HG02870 (cell line): ENCODE results near the gene SNTG2.
"Not testable (repeated sequence)": the region's sequence is repeated elsewhere in the genome, so short reads cannot be mapped to it uniquely, and the experiment has no call there.

Experiments
- ATAC-seq: cut with Tn5 transposase; IDR thresholded peaks from one replicate; pipeline ENCODE4 v1.9.1; 2021; ENCODE audit warnings: mild to moderate bottlenecking, moderate library complexity; ENCODE audit not compliant: unreplicated experiment

The SNTG2 gene

DNA sequence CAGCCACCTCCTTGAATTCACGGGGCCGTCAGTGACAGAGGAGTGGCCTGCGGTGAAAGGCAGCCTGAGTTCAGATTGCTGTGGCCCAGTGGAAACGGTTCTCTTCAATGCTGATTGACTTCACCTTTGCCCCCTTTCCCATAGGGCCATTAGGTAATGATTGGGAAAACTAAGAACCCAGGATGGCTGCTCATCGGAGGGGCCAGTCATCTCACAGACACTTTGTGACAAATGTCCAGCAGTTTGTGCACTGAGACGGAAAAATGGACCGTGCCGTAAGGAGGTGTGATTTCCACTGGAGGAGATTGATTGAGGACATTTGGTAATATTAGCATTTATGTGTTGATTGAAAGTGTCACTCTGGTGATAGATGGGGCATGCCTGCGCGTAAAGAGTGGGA is 402.9 kb downstream of the SNTG2 start:
- ATAC-seq: no peak

DNA sequence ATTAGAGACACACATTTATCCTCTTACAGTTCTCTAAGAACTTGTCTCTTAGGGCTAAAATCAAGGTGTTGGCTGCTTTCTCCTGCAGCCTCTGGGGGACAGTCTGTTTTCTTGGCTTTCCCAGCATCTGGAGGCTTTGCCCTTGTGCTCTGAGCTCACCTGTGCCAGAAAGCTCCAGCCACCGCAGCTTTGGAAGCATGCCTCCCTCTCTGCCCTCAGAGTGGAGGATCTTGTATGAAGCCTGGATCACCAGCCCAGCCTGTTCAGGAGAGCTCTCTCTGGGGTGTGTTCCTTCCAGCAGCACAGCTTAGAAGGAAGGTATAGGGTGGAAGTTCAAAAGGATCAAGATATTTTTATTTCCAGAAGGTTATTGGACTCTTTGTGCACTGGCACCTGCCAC is 409.5 kb downstream of the SNTG2 start:
- no peak for ATAC-seq

GRCh38 chr2:1360557-1361250 is 410.1 kb downstream of the SNTG2 start:
- ATAC-seq: no peak

GRCh38 chr2:1363367-1363766 is 412.7 kb downstream of the SNTG2 start:
- ATAC-seq: no peak

DNA sequence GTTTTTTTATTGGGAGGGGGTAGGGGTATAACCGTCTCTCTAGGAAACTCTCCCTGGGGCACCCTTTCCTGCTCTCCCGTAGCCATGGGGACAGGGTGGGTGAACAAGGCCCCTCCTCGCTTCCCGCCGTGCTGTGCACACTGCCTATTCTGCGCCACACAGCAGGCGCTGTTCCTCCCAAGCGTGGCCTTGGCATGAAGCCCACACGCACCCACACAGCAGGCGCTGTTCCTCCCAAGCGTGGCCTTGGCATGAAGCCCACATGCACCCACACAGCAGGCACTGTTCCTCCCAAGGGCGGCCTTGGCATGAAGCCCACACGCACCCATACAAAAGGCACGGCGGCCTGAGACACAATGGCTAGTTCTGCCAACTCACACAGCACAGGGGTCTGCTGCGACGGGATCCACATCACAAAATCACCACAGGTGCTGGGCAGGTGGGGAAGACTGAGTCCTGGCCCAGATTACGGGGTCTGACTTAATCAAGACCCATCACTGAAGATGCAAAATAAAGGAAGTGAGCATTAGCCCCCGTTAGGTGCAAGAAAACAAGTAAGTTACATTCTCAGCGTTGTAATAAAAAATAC is 416.0 kb downstream of the SNTG2 start:
- ATAC-seq: no peak

DNA sequence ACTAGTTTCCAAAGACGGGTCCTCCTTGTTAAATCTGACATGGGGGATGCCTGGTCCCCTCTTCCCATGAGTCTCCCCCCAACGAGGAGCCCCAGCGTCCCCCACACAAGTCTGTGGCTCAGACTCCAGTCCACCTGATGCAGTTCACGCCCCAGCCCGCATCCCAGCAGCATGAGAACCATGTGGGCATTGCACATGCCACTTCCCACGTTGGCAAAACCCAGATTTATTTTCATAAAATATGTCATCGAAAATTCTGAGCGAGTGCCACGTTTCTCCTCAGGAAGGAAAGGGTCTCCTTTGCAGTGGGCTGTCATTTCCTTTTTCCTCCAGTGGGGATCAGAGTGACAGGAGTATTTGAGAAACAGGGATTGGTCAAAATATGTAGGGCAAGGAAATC is 417.0 kb downstream of the SNTG2 start:
- no peak for ATAC-seq

DNA sequence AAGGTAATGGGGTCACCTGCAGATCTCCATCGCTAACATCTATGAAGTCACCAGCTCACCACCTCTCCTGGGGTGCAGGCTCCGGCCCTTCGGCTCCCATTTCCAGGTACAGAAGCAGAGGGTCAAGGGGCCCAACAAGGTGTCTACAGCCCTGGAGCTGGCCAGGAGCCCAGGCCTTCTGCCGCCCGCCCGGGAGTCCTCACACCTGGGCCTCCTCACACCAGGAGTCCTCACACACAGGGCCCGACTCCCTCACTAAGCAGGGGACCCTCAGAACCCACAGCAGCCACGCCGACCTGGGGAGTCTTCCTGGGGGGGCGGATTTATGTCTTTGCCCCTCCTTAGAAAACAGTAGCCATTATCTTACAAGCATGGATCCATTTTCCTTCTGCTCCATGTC is 419.3 kb downstream of the SNTG2 start:
- ATAC-seq: no peak

DNA sequence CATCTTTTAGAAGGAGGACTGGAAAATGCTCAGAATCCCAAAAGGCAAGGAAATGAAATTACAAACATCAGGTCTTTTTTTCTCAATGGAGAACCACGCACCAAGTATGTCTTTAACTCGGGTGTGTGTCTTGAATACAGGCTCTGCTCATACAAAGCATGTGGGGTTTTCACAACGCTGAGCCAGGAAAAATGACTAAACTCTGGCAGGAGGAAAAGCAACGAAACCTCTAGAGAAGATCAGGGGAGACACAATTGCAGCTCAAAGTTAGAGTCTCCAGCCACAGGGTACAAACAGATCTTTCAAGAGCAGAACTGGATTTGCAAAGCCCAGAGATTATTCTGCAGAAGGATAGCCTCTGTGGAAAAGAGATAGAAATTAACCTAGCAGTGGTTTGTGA is 419.8 kb downstream of the SNTG2 start:
- ATAC-seq: no peak

DNA sequence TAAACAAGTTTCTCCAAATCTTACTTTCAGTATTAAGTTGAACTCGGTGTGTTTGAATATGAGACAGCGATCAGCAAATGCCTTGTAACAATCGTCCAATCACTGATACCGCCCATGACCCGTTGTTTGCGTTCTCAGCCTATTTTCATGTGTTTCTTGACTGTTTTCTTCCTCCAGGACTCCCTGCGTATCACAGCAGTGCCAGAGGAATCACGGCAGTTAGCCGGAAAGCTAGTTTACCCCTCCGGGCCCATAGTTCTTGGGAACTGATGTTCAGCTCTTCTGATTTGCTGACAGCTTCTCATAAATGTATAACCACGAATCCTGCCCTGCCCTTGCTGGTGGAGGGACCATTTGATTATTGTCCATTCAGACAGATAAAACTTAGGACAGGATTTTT is 420.4 kb downstream of the SNTG2 start:
- ATAC-seq: no peak

DNA sequence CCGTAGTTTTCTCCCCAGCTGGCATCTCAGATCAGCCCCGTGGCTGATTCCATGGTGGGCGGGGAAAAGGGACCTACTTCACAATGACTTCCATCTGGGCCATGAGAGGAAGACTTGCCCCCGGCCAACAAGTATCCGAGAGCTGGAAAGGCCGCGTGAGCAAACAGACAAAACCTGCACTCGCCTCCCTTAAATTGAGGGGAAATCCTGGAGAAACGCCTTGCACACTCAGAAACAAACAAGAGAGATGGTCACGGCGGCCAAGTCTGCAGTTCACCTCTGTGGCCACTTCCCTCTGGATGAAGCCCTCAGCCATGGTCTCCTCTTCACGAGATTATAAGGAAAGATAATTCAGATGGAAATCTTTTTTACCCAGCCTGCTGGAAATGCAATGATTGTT is 423.2 kb downstream of the SNTG2 start:
- ATAC-seq: no peak

DNA sequence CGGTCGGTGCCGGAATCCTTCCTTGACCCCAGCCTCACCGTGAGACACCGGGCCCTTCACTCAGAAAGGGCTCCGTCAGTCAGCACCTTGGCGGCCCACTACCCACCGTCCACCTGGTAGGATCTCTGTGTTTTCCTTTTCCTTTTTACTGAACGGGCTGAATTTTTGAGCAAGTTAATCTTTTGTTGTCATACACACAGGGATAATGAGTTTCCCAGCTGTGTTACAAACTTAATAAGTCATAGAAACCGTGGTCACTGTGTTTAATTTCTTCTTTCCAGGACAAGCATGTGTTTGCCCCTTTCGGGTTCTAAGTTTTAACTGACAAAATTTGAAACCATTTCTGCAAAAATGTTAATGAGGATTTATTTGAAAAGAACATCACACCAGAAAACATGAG is 423.6 kb downstream of the SNTG2 start:
- no peak for ATAC-seq

DNA sequence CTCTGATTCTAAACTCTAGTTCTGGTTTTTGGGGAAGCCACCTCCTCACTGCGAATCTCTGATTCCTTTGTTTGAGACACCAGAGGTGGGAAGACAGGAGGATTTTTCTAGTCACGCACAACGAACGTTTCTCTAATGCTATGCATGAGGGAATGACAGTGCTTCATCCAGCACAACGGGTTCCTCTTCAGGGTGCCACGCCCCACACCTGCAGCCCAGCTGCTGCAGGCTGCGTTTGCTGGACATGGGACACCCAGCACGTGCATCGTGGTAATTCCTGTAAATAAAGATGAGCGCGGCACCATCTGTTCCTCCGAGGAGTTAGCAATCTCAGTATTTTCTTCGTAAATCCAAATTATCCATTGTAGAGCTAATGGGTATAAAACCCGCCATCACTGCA is 425.1 kb downstream of the SNTG2 start:
- no peak for ATAC-seq

DNA sequence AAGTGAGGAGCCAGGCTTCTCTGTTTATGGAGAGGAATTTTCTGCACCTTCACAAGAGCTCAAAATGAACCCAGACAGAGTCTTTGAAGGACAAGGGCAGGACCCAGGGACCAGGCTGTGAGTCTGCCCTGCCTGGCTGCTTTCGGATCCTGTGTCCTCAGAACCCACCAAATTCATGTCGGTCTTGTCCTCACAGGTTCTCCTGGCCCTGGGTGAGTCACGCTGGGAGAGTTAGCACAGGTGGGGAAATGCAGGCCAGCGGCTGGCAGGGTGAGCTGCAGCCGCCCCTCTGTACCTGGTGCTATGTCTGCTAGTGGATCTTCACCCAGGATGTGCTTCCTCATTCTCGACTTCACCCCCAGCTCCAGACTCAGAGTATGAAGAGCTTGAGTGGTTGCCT is 426.8 kb downstream of the SNTG2 start:
- no peak for ATAC-seq

GRCh38 chr2:1378456-1379150 is 428.0 kb downstream of the SNTG2 start:
- no peak for ATAC-seq

DNA sequence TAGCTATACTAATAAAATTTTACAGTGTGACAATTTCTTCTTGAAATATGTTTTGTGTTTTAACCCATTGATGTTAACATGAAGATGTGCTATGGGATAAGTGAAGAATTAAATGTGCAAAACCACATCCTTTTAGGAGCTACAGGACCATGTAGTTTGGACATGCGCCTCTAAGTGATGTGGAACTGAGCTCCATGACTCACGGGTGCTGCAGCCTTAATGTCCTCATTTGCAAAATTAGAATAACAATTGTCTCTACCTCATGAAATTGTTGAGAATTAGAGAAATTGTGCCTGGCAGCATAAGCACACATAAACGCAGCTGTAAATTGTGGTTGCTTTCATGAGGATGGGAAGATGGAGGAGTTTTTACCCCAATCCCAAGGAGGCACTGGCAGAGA is 431.0 kb downstream of the SNTG2 start:
- no peak for ATAC-seq

DNA sequence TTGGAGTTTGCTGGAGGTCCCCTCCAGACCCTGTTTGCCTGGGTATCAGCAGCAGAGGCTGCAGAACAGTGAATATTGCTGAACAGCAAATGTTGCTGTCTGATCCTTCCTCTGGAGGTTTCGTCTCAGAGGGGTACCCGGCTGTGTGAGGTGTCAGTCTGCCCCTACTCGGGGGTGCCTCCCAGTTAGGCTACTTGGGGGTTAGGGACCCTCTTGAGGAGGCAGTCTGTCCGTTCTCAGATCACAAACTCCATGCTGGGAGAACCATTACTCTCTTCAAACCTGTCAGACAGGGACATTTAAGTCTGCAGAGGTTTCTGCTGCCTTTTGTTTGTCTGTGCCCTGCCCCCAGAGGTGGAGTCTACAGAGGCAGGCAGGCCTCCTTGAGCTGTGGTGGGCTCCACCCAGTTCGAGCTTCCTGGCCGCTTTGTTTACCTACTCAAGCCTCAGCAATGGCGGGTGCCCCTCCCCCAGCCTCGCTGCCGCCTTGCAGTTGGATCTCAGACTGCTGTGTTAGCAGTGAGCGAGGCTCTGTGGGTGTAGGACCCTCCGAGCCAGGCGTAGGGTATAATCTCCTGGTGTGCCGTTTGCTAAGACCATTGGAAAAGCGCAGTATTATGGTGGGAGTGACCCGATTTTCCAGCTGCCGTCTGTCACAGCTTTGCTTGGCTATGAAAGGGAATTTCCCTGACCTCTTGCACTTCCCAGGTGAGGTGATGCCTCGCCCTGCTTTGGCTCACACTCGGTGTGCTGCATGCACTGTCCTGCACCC is 437.5 kb downstream of the SNTG2 start:
- not testable (repeated sequence) for ATAC-seq

DNA sequence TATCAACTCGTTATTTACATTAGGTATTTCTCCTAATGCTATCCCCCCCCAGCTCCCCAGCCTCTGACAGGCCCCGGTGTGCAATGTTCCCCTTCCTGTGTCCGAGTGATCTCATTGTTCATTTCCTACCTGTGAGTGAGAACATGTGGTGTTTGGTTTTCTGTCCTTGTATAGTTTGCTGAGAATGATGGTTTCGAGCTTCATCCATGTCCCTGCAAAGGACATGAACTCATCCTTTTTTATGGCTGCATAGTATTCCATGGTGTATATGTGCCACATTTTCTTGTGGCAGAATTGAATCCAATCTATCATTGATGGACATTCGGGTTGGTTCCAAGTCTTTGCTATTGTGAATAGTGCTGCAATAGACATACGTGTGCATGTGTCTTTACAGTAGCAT is 439.5 kb downstream of the SNTG2 start:
- not testable (repeated sequence) for ATAC-seq

- no peak for ATAC-seq
Observed at GRCh38 chr2:1393321-1393720, 442.7 kb downstream of the SNTG2 start.

GRCh38 chr2:1394709-1395408 is 444.2 kb downstream of the SNTG2 start:
- no peak for ATAC-seq

- ATAC-seq: no peak
Observed at GRCh38 chr2:1397350-1397749, 446.7 kb downstream of the SNTG2 start.

DNA sequence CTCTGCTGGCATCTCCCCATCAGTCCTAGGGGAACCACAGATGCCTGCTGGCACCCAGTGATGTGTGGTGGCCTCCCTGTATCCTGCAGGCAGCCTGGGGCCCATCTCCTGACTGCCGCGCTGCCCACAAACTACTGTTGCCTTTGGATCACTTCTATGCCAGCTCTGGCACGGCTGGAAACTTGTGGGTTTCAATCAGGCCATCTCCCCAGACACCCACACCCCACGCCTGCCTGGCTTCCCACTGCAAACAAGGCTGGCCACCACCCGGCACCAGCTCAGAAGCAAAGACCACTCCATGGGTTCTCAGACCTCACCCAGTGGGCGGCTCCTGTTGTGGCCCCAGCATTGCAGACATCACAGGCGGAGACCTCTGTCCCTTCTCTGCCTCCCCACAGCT is 447.5 kb downstream of the SNTG2 start:
- ATAC-seq: no peak
